OCI-LY1 (cell line): ENCODE results near the gene MCF2L.
"Not testable (repeated sequence)": the region's sequence is repeated elsewhere in the genome, so short reads cannot be mapped to it uniquely, and the experiment has no call there.

Source experiments
- H2AFZ ChIP-seq: fragments of 200-600 bp; sonication (generic), shearing (Covaris generic); 2 replicates; pipeline ENCODE4 v1.6.0; 2014; ENCODE audit warnings: antibody characterized with exemption, mild to moderate bottlenecking, low read length
- H3F3A ChIP-seq: fragments of 200-600 bp; sonication (generic), shearing (Covaris generic); 2 replicates; pipeline ENCODE4 v1.6.0; 2014; ENCODE audit warnings: mild to moderate bottlenecking, antibody characterized with exemption, low read length, moderate library complexity; ENCODE audit not compliant: insufficient read depth
- H3K27ac ChIP-seq: fragments of 200-600 bp; sonication (generic); 2 replicates; pipeline ENCODE4 v1.5.1; 2014; ENCODE audit warnings: low read length, mixed run types, mild to moderate bottlenecking, low read depth; ENCODE audit not compliant: poor library complexity, severe bottlenecking
- H3K27me3 ChIP-seq: fragments of 200-600 bp; sonication (generic); 2 replicates; pipeline ENCODE4 v1.6.0; 2014; ENCODE audit warnings: antibody characterized with exemption, mild to moderate bottlenecking, low read length, moderate library complexity; ENCODE audit not compliant: insufficient read depth
- H3K36me3 ChIP-seq: fragments of 200-600 bp; sonication (generic); 2 replicates; pipeline ENCODE4 v1.6.1; 2014; ENCODE audit warnings: mild to moderate bottlenecking, antibody characterized with exemption, low read length, moderate library complexity, mixed read lengths; ENCODE audit not compliant: insufficient read depth
- H3K4me1 ChIP-seq: fragments of 200-600 bp; sonication (generic); 2 replicates; pipeline ENCODE4 v1.5.1; 2014; ENCODE audit warnings: mild to moderate bottlenecking, low read length, moderate library complexity; ENCODE audit not compliant: insufficient read depth, severe bottlenecking
- H3K4me2 ChIP-seq: fragments of 200-600 bp; sonication (generic), shearing (Covaris generic); 2 replicates; pipeline ENCODE4 v1.6.1; 2014; ENCODE audit warnings: low read length
- H3K4me3 ChIP-seq: fragments of 200-600 bp; sonication (generic); 2 replicates; pipeline ENCODE4 v1.5.1; 2014; ENCODE audit warnings: low read length, low read depth, mild to moderate bottlenecking, mixed read lengths; ENCODE audit not compliant: poor library complexity, severe bottlenecking
- H3K79me2 ChIP-seq: fragments of 200-600 bp; shearing (Covaris generic); 2 replicates; pipeline ENCODE4 v1.6.1; 2016; ENCODE audit warnings: mixed run types, low read length, mixed read lengths; ENCODE audit not compliant: insufficient read depth
- H3K9ac ChIP-seq: fragments of 200-600 bp; sonication (generic), shearing (Covaris generic); 2 replicates; pipeline ENCODE4 v1.6.1; 2014; ENCODE audit warnings: mild to moderate bottlenecking, low read length, mixed read lengths
- H3K9me2 ChIP-seq: fragments of 200-600 bp; sonication (generic), shearing (Covaris generic); 2 replicates; pipeline ENCODE4 v1.6.1; 2014; ENCODE audit warnings: low read depth, mild to moderate bottlenecking, low read length, mixed read lengths
- H3K9me3 ChIP-seq: fragments of 200-600 bp; shearing (Covaris generic); 2 replicates; pipeline ENCODE4 v1.6.1; 2014; ENCODE audit warnings: low read length, mixed read lengths
- H4K20me1 ChIP-seq: fragments of 200-600 bp; sonication (generic), shearing (Covaris generic); 2 replicates; pipeline ENCODE4 v1.6.0; 2016; ENCODE audit warnings: mild to moderate bottlenecking, low read length; ENCODE audit not compliant: insufficient read depth
- EZH2 ChIP-seq: fragments of 200-600 bp; sonication (generic), shearing (Covaris generic); IDR thresholded peaks from 2 replicates; pipeline ENCODE4 v1.8.0; 2017; ENCODE audit warnings: borderline replicate concordance, mixed run types, mild to moderate bottlenecking, antibody characterized with exemption, low read length, moderate library complexity, mixed read lengths
- TF ChIP-seq, protein P1 (sequence below): fragments of 200-600 bp; sonication (generic), shearing (Covaris generic); IDR thresholded peaks from 2 replicates; pipeline ENCODE4 v1.5.1; 2017; ENCODE audit warnings: mild to moderate bottlenecking, antibody characterized with exemption, low read length, moderate library complexity, mixed read lengths

The MCF2L gene

DNA sequence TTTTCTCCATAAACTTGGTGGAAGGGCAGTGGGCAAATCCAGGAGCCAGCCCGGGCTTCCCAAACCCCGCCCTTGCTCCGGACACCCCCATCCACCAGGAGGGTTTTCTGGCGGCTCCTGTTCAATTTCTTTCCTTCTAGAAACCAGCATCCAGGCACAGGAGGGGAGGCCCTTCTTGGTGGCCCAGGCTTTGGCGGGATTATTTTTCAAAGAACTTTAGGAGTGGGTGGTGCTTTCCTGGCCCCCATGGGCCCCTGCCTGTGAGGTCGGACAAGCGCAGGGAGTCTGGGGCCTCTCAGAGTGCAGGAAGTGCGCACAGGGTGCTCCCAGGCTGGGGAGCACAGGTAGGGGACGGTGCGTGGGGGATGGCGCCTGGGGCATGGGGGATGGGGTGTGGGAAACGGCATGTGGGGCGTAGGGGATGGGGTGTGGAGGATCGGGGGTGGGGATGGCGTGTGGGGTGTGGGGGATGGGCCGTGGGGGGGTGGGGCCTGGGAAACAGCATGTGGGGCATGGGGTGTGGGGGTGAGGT, 137.0 kb downstream of the MCF2L start:
- H3K27me3 ChIP-seq = no peaks in the 10 kb centered on the region; the same call in 1 of the 2 replicates
- H3K9me2 ChIP-seq = no peaks in the 10 kb centered on the region
- H4K20me1 ChIP-seq = no peaks in the 10 kb centered on the region
- H3K4me1 ChIP-seq = no peaks in the 10 kb centered on the region
- no peak overlapping the region for H2AFZ ChIP-seq
- no peak overlapping the region for H3K9ac ChIP-seq
- H3K4me3 ChIP-seq = no peak overlapping the region
- no peak overlapping the region for H3K27ac ChIP-seq
- H3K36me3 ChIP-seq = no peaks in the 10 kb centered on the region
- H3K4me2 ChIP-seq = no peak overlapping the region
- no peak for TF ChIP-seq EZH2
- TF ChIP-seq, protein P1, sequence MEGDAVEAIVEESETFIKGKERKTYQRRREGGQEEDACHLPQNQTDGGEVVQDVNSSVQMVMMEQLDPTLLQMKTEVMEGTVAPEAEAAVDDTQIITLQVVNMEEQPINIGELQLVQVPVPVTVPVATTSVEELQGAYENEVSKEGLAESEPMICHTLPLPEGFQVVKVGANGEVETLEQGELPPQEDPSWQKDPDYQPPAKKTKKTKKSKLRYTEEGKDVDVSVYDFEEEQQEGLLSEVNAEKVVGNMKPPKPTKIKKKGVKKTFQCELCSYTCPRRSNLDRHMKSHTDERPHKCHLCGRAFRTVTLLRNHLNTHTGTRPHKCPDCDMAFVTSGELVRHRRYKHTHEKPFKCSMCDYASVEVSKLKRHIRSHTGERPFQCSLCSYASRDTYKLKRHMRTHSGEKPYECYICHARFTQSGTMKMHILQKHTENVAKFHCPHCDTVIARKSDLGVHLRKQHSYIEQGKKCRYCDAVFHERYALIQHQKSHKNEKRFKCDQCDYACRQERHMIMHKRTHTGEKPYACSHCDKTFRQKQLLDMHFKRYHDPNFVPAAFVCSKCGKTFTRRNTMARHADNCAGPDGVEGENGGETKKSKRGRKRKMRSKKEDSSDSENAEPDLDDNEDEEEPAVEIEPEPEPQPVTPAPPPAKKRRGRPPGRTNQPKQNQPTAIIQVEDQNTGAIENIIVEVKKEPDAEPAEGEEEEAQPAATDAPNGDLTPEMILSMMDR = no peak
- H3K79me2 ChIP-seq = no peaks in the 10 kb centered on the region
- no peaks in the 10 kb centered on the region for H3F3A ChIP-seq
- H3K9me3 ChIP-seq = no peaks in the 10 kb centered on the region

DNA sequence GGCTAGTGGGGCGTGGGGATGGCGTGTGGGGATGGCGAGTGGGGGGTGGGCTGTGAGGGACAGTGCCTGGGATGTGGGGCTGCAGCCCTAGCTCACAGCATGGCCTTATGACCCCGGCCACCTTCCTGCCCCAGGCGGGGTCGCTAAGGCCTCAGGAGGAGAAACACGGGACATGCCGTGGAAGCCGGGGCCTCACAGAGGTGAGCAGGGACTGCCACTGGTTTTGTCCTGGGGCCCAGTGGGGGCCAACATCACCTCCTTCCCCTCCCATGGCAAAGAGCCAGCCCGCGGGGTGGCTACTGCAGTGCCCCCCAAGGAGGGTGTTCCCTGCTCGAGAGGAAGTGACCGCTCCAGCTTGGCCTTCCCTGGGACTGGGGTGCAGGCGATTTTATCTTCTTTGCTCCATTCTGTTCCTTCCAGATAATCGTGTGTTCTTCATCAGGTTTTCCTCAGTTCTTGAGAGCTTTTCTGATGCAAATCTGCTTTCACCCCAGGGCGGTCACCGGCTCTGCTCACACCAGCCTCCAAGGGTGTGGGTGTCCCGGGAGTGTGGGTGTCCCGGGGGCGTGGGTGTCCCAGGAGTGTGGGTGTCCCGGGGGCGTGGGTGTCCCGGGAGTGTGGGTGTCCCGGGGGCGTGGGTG, 137.8 kb downstream of the MCF2L start:
- Histone ChIP-seq H3K27ac (no peak overlapping the region), H3K4me3 (no peak overlapping the region), H3K9me3 (no peaks in the 10 kb centered on the region), H3K36me3 (no peaks in the 10 kb centered on the region), H3K4me2 (no peak overlapping the region), H4K20me1 (no peaks in the 10 kb centered on the region), H2AFZ (no peak overlapping the region), H3K79me2 (no peaks in the 10 kb centered on the region), H3K27me3 (no peaks in the 10 kb centered on the region; the same call in 1 of the 2 replicates), H3K4me1 (no peaks in the 10 kb centered on the region), H3K9me2 (no peaks in the 10 kb centered on the region), H3F3A (no peaks in the 10 kb centered on the region), H3K9ac (no peak overlapping the region)
- TF ChIP-seq EZH2 = no peak
- TF ChIP-seq, protein P1 = no peak

DNA sequence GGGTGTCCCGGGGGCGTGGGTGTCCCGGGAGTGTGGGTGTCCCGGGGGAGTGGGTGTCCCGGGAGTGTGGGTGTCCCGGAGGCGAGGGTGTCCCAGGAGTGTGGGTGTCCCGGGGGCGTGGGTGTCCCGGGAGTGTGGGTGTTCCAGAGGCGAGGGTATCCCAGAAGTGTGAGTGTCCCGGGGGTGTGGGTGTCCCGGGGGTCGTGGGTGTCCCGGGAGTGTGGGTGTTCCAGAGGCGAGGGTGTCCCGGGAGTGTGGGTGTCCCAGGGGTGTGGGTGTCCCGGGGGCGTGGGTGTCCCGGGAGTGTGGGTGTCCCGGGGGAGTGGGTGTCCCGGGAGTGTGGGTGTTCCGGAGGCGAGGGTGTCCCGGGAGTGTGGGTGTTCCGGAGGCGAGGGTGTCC, 139.5 kb downstream of the MCF2L start:
- not testable (repeated sequence) for H3K9me3 ChIP-seq, H3K9ac ChIP-seq, H2AFZ ChIP-seq, H4K20me1 ChIP-seq, H3K27ac ChIP-seq, H3K36me3 ChIP-seq, H3K4me1 ChIP-seq, H3K4me2 ChIP-seq, H3K4me3 ChIP-seq, H3K79me2 ChIP-seq, H3K27me3 ChIP-seq, H3K9me2 ChIP-seq, H3F3A ChIP-seq
